HEK293 (cell line): ENCODE data around the gene SKIC8.

Experiments used
- CTCF ChIA-PET: fragments of 350-600 bp; formaldehyde crosslinking; extraction: SDS; loops from one replicate; lab custom pipeline; 2021; ENCODE audit warnings: antibody characterized with exemption; lab: Yijun Ruan, JAX
- POLR2A ChIA-PET: fragments of 300-600 bp; formaldehyde crosslinking; extraction: SDS; loops from one replicate; lab custom pipeline; 2020; ENCODE audit warnings: antibody characterized with exemption, inconsistent platforms; lab: Yijun Ruan, JAX
- H3K27ac ChIP-seq: fragments of 200-500 bp; sonication (Bioruptor generic); 2 replicates; pipeline ENCODE4 v1.5.1; 2014; ENCODE audit warnings: low read depth, low read length, control low read depth, inconsistent platforms; ENCODE audit errors: extremely low read depth
- H3K36me3 ChIP-seq, 2 experiments: fragments of 200-500 bp in 1 of 2; sonication (Bioruptor generic) in 1 of 2; 1 replicate in 1 of 2; 2 replicates in 1 of 2; pipeline ENCODE4 v1.5.1; 2014 to 2017; ENCODE audit warnings: inconsistent platforms in 2 of 2, low read length in 2 of 2; ENCODE audit not compliant: control insufficient read depth in 2 of 2, insufficient read depth in 1 of 2
- H3K4me1 ChIP-seq: fragments of 200-500 bp; sonication (Bioruptor generic); 2 replicates; pipeline ENCODE4 v1.5.1; 2014; ENCODE audit warnings: mild to moderate bottlenecking, low read length, inconsistent platforms; ENCODE audit not compliant: control insufficient read depth, insufficient read depth
- H3K4me3 ChIP-seq: 2 replicates; pipeline ENCODE4 v1.5.1; 2011; ENCODE audit warnings: low read depth, mild to moderate bottlenecking, control low read depth, low read length, moderate library complexity
- H3K9me3 ChIP-seq: fragments of 200-500 bp; sonication (Bioruptor generic); 2 replicates; pipeline ENCODE4 v1.5.1; 2014; ENCODE audit warnings: low read depth, low read length, inconsistent platforms; ENCODE audit not compliant: control insufficient read depth, insufficient read depth
- EGR2 ChIP-seq: fragments of 450-650 bp; formaldehyde crosslinking; IDR thresholded peaks from 2 replicates; pipeline ENCODE4 v1.5.1; 2016; ENCODE audit warnings: low read depth, missing biosample characterization, missing genetic modification characterization
- IKZF3 ChIP-seq: fragments of 450-650 bp; IDR thresholded peaks from 2 replicates; pipeline ENCODE4 v1.5.0; 2018; ENCODE audit warnings: missing biosample characterization, mild to moderate bottlenecking, missing genetic modification characterization, moderate library complexity
- KLF16 ChIP-seq: fragments of 450-650 bp; formaldehyde crosslinking; IDR thresholded peaks from 2 replicates; pipeline ENCODE4 v1.5.1; 2017; ENCODE audit warnings: missing biosample characterization, missing genetic modification characterization
- MEIS1 ChIP-seq: sonication (generic); formaldehyde crosslinking; IDR thresholded peaks from 2 replicates; pipeline ENCODE4 v1.8.1; 2022; ENCODE audit warnings: missing genetic modification reagents, mild to moderate bottlenecking, borderline replicate concordance
- TCF7L2 ChIP-seq: IDR thresholded peaks from 2 replicates; pipeline ENCODE4 v1.6.1; 2011; ENCODE audit warnings: low read depth, mild to moderate bottlenecking, inconsistent platforms, low read length, moderate library complexity, borderline replicate concordance
- ZBTB21 ChIP-seq: fragments of 450-650 bp; formaldehyde crosslinking; IDR thresholded peaks from 2 replicates; pipeline ENCODE4 v1.5.1; 2017; ENCODE audit warnings: missing biosample characterization, missing genetic modification characterization
- ZNF211 ChIP-seq: fragments of 450-650 bp; formaldehyde crosslinking; IDR thresholded peaks from 2 replicates; pipeline ENCODE4 v1.5.1; 2016; ENCODE audit warnings: low read depth, missing biosample characterization, missing genetic modification characterization
- ZNF23 ChIP-seq: fragments of 450-650 bp; formaldehyde crosslinking; IDR thresholded peaks from 2 replicates; pipeline ENCODE4 v1.5.1; 2016; ENCODE audit warnings: missing biosample characterization, missing genetic modification characterization, borderline replicate concordance
- ZNF248 ChIP-seq: fragments of 450-650 bp; formaldehyde crosslinking; IDR thresholded peaks from 2 replicates; pipeline ENCODE4 v1.5.1; 2017; ENCODE audit warnings: missing biosample characterization, missing genetic modification characterization
- ZNF26 ChIP-seq: fragments of 450-650 bp; formaldehyde crosslinking; IDR thresholded peaks from 2 replicates; pipeline ENCODE4 v1.5.1; 2016; ENCODE audit warnings: missing biosample characterization, missing genetic modification characterization
- ZNF266 ChIP-seq: fragments of 450-650 bp; formaldehyde crosslinking; IDR thresholded peaks from 2 replicates; pipeline ENCODE4 v1.5.1; 2016; ENCODE audit warnings: missing biosample characterization, missing genetic modification characterization, low read depth
- ZNF423 ChIP-seq: fragments of 450-650 bp; formaldehyde crosslinking; IDR thresholded peaks from 2 replicates; pipeline ENCODE4 v1.5.1; 2016; ENCODE audit warnings: missing biosample characterization, missing genetic modification characterization
- ZNF426 ChIP-seq: fragments of 450-650 bp; formaldehyde crosslinking; IDR thresholded peaks from 2 replicates; pipeline ENCODE4 v1.5.1; 2017; ENCODE audit warnings: missing biosample characterization, missing genetic modification characterization, mild to moderate bottlenecking, inconsistent platforms, moderate library complexity
- ZNF555 ChIP-seq: fragments of 450-650 bp; formaldehyde crosslinking; conservative IDR thresholded peaks from 2 replicates; pipeline ENCODE4 v1.5.1; 2017; ENCODE audit warnings: missing biosample characterization, mild to moderate bottlenecking, missing genetic modification characterization, inconsistent platforms
- ZNF580 ChIP-seq: fragments of 450-650 bp; formaldehyde crosslinking; IDR thresholded peaks from 2 replicates; pipeline ENCODE4 v1.5.1; 2016; ENCODE audit warnings: missing biosample characterization, missing genetic modification characterization
- ZNF600 ChIP-seq: fragments of 450-650 bp; formaldehyde crosslinking; IDR thresholded peaks from 2 replicates; pipeline ENCODE4 v1.5.1; 2016; ENCODE audit warnings: missing biosample characterization, missing genetic modification characterization
- ZNF624 ChIP-seq: fragments of 450-650 bp; formaldehyde crosslinking; IDR thresholded peaks from 2 replicates; pipeline ENCODE4 v1.5.1; 2017; ENCODE audit warnings: missing biosample characterization, missing genetic modification characterization
- ZNF629 ChIP-seq: fragments of 450-650 bp; formaldehyde crosslinking; IDR thresholded peaks from 2 replicates; pipeline ENCODE4 v1.5.1; 2017; ENCODE audit warnings: missing biosample characterization, missing genetic modification characterization
- ZNF645 ChIP-seq: fragments of 450-650 bp; formaldehyde crosslinking; IDR thresholded peaks from 2 replicates; pipeline ENCODE4; 2016; ENCODE audit warnings: missing biosample characterization, missing genetic modification characterization
- ZNF660 ChIP-seq: fragments of 450-650 bp; IDR thresholded peaks from 2 replicates; pipeline ENCODE4 v1.5.1; 2018; ENCODE audit warnings: missing biosample characterization, mild to moderate bottlenecking, missing genetic modification characterization
- ZNF837 ChIP-seq: fragments of 450-650 bp; formaldehyde crosslinking; IDR thresholded peaks from 2 replicates; pipeline ENCODE4 v1.5.1; 2016; ENCODE audit warnings: missing biosample characterization, missing genetic modification characterization
- ZSCAN30 ChIP-seq: fragments of 450-650 bp; IDR thresholded peaks from 2 replicates; pipeline ENCODE4 v1.5.1; 2018; ENCODE audit warnings: missing biosample characterization, mild to moderate bottlenecking, missing genetic modification characterization, moderate library complexity
- TF ChIP-seq, protein P1 (sequence below): fragments of 450-650 bp; formaldehyde crosslinking; IDR thresholded peaks from 2 replicates; pipeline ENCODE4 v1.5.1; 2016; ENCODE audit warnings: missing biosample characterization, missing genetic modification characterization, low read depth
- TF ChIP-seq, protein P2 (sequence below): fragments of 450-650 bp; formaldehyde crosslinking; IDR thresholded peaks from 2 replicates; pipeline ENCODE4 v1.5.1; 2016; ENCODE audit warnings: missing biosample characterization, missing genetic modification characterization
- TF ChIP-seq, protein P3 (sequence below): fragments of 450-650 bp; formaldehyde crosslinking; IDR thresholded peaks from 2 replicates; pipeline ENCODE4 v1.5.1; 2016; ENCODE audit warnings: missing biosample characterization, missing genetic modification characterization
- TF ChIP-seq, protein P4 (sequence below): fragments of 450-650 bp; formaldehyde crosslinking; IDR thresholded peaks from 2 replicates; pipeline ENCODE4 v1.5.1; 2017; ENCODE audit warnings: missing biosample characterization, missing genetic modification characterization

SKIC8 gene

GRCh38 chr15:78291698-78292097 is 7.7 kb downstream of the SKIC8 start:
- H3K27ac ChIP-seq, result no peak overlapping the region
- ChIA-PET CTCF (interaction anchor here (0.9 to 1.7 kb wide), 4 partner anchors 16 to 183 kb away, joined by 3 to 7 read pairs (median 3); no protein-coding TSS in a partner anchor), POLR2A (interaction anchor here (1.5 kb wide), 2 partner anchors 8 to 146 kb away, joined by 4 to 11 read pairs; partner anchors contain the start of genes IREB2 and SKIC8)
- no peaks in the 10 kb centered on the region for H3K4me1 ChIP-seq
- no peaks in the 10 kb centered on the region for H3K9me3 ChIP-seq
- H3K4me3 ChIP-seq, result no peak overlapping the region
- TF ChIP-seq, protein P1, sequence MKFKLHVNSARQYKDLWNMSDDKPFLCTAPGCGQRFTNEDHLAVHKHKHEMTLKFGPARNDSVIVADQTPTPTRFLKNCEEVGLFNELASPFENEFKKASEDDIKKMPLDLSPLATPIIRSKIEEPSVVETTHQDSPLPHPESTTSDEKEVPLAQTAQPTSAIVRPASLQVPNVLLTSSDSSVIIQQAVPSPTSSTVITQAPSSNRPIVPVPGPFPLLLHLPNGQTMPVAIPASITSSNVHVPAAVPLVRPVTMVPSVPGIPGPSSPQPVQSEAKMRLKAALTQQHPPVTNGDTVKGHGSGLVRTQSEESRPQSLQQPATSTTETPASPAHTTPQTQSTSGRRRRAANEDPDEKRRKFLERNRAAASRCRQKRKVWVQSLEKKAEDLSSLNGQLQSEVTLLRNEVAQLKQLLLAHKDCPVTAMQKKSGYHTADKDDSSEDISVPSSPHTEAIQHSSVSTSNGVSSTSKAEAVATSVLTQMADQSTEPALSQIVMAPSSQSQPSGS (tag by site-specific recombination), result peak; percentile 69
- TF ChIP-seq, protein P2, sequence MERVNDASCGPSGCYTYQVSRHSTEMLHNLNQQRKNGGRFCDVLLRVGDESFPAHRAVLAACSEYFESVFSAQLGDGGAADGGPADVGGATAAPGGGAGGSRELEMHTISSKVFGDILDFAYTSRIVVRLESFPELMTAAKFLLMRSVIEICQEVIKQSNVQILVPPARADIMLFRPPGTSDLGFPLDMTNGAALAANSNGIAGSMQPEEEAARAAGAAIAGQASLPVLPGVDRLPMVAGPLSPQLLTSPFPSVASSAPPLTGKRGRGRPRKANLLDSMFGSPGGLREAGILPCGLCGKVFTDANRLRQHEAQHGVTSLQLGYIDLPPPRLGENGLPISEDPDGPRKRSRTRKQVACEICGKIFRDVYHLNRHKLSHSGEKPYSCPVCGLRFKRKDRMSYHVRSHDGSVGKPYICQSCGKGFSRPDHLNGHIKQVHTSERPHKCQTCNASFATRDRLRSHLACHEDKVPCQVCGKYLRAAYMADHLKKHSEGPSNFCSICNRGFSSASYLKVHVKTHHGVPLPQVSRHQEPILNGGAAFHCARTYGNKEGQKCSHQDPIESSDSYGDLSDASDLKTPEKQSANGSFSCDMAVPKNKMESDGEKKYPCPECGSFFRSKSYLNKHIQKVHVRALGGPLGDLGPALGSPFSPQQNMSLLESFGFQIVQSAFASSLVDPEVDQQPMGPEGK (tag by site-specific recombination), result no peak
- no peak for TF ChIP-seq ZNF426 (tag by site-specific recombination)
- no peak for TF ChIP-seq ZNF645 (tag by site-specific recombination)
- no peak for TF ChIP-seq ZNF580 (tag by site-specific recombination)
- peak; percentile 72 for TF ChIP-seq ZNF629
- TF ChIP-seq ZNF423 (tag by site-specific recombination), result no peak
- TF ChIP-seq EGR2 (tag by site-specific recombination), result no peak
- TF ChIP-seq ZNF266, result no peak
- TF ChIP-seq KLF16, result no peak
- no peak for TF ChIP-seq ZSCAN30 (tag by site-specific recombination)
- peak; percentile 21; the same call in 1 of the 2 replicates for TF ChIP-seq ZNF600 (tag by site-specific recombination)
- no peak for TF ChIP-seq TCF7L2
- TF ChIP-seq ZBTB21 (tag by site-specific recombination), result 0 out of 2 replicates have a peak, but pooled peaks have one; percentile 13
- peaks cover 42 to 82% of the 10 kb centered on the region in 2 experiments for H3K36me3 ChIP-seq

- no peaks in the 10 kb centered on the region for H3K4me1 ChIP-seq
- H3K27ac ChIP-seq, result no peak overlapping the region
- H3K9me3 ChIP-seq, result no peaks in the 10 kb centered on the region
- peaks cover 45 to 87% of the 10 kb centered on the region in 2 experiments for H3K36me3 ChIP-seq
- POLR2A ChIA-PET, result interaction anchor here (1.5 kb wide), 1 partner anchor 8 kb away, joined by 11 read pairs; the partner anchor contains the start of gene SKIC8
- CTCF ChIA-PET, result interaction anchor here (0.6 to 0.9 kb wide), 2 partner anchors 131 to 463 kb away, joined by 3 read pairs; no protein-coding TSS in a partner anchor
- no peak overlapping the region for H3K4me3 ChIP-seq
- TF ChIP-seq ZNF660 (tag by site-specific recombination), result no peak
- TF ChIP-seq, protein P3, sequence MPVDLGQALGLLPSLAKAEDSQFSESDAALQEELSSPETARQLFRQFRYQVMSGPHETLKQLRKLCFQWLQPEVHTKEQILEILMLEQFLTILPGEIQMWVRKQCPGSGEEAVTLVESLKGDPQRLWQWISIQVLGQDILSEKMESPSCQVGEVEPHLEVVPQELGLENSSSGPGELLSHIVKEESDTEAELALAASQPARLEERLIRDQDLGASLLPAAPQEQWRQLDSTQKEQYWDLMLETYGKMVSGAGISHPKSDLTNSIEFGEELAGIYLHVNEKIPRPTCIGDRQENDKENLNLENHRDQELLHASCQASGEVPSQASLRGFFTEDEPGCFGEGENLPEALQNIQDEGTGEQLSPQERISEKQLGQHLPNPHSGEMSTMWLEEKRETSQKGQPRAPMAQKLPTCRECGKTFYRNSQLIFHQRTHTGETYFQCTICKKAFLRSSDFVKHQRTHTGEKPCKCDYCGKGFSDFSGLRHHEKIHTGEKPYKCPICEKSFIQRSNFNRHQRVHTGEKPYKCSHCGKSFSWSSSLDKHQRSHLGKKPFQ (tag by site-specific recombination), result no peak
- no peak for TF ChIP-seq IKZF3 (tag by site-specific recombination)
- TF ChIP-seq, protein P4, sequence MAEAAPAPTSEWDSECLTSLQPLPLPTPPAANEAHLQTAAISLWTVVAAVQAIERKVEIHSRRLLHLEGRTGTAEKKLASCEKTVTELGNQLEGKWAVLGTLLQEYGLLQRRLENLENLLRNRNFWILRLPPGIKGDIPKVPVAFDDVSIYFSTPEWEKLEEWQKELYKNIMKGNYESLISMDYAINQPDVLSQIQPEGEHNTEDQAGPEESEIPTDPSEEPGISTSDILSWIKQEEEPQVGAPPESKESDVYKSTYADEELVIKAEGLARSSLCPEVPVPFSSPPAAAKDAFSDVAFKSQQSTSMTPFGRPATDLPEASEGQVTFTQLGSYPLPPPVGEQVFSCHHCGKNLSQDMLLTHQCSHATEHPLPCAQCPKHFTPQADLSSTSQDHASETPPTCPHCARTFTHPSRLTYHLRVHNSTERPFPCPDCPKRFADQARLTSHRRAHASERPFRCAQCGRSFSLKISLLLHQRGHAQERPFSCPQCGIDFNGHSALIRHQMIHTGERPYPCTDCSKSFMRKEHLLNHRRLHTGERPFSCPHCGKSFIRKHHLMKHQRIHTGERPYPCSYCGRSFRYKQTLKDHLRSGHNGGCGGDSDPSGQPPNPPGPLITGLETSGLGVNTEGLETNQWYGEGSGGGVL (tag by site-specific recombination), result no peak
- TF ChIP-seq ZNF26 (tag by site-specific recombination), result no peak
- no peak for TF ChIP-seq ZNF555
- no peak for TF ChIP-seq ZNF23 (tag by site-specific recombination)
- TF ChIP-seq MEIS1 (CRISPR knock-in tag), result no peak
- no peak for TF ChIP-seq ZNF248 (tag by site-specific recombination)
- TF ChIP-seq ZNF211, result no peak
- TF ChIP-seq ZNF624 (tag by site-specific recombination), result no peak
- TF ChIP-seq ZNF837 (tag by site-specific recombination), result no peak
These were observed 8.4 kb downstream of the SKIC8 start for GRCh38 chr15:78291052-78291451.
